Ishikawa (cell line): ENCODE results near the gene RNF4.

ENCODE experiments used
- CEBPB ChIP-seq: IDR thresholded peaks from 2 replicates; pipeline ENCODE4 v1.6.1; 2012
- CREB1 ChIP-seq: IDR thresholded peaks from 2 replicates; pipeline ENCODE4 v1.6.1; 2012; ENCODE audit warnings: low read depth
- EGR1 ChIP-seq: IDR thresholded peaks from 2 replicates; pipeline ENCODE4 v1.6.1; 2012
- EP300 ChIP-seq: IDR thresholded peaks from 2 replicates; pipeline ENCODE4 v1.6.1; 2012; ENCODE audit warnings: borderline replicate concordance
- FOXM1 ChIP-seq: IDR thresholded peaks from 2 replicates; pipeline ENCODE4 v1.6.1; 2012; ENCODE audit warnings: low read depth, borderline replicate concordance
- MAX ChIP-seq: IDR thresholded peaks from 2 replicates; pipeline ENCODE4 v1.6.1; 2012
- NFIC ChIP-seq: IDR thresholded peaks from 2 replicates; pipeline ENCODE4 v1.6.1; 2012
- RAD21 ChIP-seq: IDR thresholded peaks from 2 replicates; pipeline ENCODE4 v1.6.1; 2012; ENCODE audit warnings: low read depth
- REST ChIP-seq: IDR thresholded peaks from 2 replicates; pipeline ENCODE4 v1.6.1; 2012; ENCODE audit warnings: low read depth, mild to moderate bottlenecking
- TAF1 ChIP-seq: IDR thresholded peaks from 2 replicates; pipeline ENCODE4 v1.6.1; 2012; ENCODE audit warnings: low read depth, mild to moderate bottlenecking
- TCF12 ChIP-seq: IDR thresholded peaks from 2 replicates; pipeline ENCODE4 v1.6.1; 2012; ENCODE audit warnings: low read depth
- TEAD4 ChIP-seq: IDR thresholded peaks from 2 replicates; pipeline ENCODE4 v1.6.1; 2012
- USF1 ChIP-seq: IDR thresholded peaks from 2 replicates; pipeline ENCODE4 v1.6.1; 2012
- YY1 ChIP-seq: IDR thresholded peaks from 2 replicates; pipeline ENCODE4 v1.6.1; 2012; ENCODE audit warnings: low read depth
- ZBTB7A ChIP-seq: IDR thresholded peaks from 2 replicates; pipeline ENCODE4 v1.6.1; 2012; ENCODE audit warnings: low read depth

Gene RNF4

GRCh38 chr4:2427383-2428334, 41.2 kb upstream of the RNF4 start:
- TF ChIP-seq REST: no peak
- TF ChIP-seq ZBTB7A: no peak

GRCh38 chr4:2428496-2429213, 40.3 kb upstream of the RNF4 start:
- TF ChIP-seq NFIC: no peak
- TF ChIP-seq USF1: no peak
- no peak for TF ChIP-seq ZBTB7A

- TF ChIP-seq CEBPB: peak; percentile 93
These were observed 38.8 kb upstream of the RNF4 start for GRCh38 chr4:2429945-2430757.

GRCh38 chr4:2432004-2432403, 36.9 kb upstream of the RNF4 start:
- TF ChIP-seq RAD21 (no peak), YY1 (no peak), ZBTB7A (no peak), TAF1 (no peak), MAX (no peak), TEAD4 (no peak), CREB1 (no peak), REST (no peak), TCF12 (no peak), EP300 (no peak), CEBPB (no peak), FOXM1 (no peak), NFIC (no peak), USF1 (no peak), EGR1 (no peak)

- TF ChIP-seq FOXM1: no peak
- no peak for TF ChIP-seq USF1
- no peak for TF ChIP-seq EP300
- TF ChIP-seq NFIC: no peak
- no peak for TF ChIP-seq TAF1
- TF ChIP-seq ZBTB7A: no peak
- TF ChIP-seq CREB1: no peak
- no peak for TF ChIP-seq RAD21
- no peak for TF ChIP-seq CEBPB
- TF ChIP-seq TCF12: no peak
- no peak for TF ChIP-seq TEAD4
These were observed 35.8 kb upstream of the RNF4 start for GRCh38 chr4:2432991-2433530.
